CD4-positive, alpha-beta T cell treated with Interleukin-1 beta for 1 hour (primary cell): ENCODE results near the gene ZNF397.

Experiments
- DNase-seq, 2 donors: peaks; one replicate each; pipeline ENCODE4 v3.0.0-alpha.2; 2020 to 2022

ZNF397 gene

GRCh38 chr18:35247412-35248249 is 6.8 kb downstream of the ZNF397 start:
- DNase-seq, result peak in 1 of 2 donors; percentile 11

GRCh38 chr18:35248429-35248828 is 7.6 kb downstream of the ZNF397 start:
- DNase-seq, result no peak

- DNase-seq, result no peak
These were observed 11.6 kb downstream of the ZNF397 start for GRCh38 chr18:35252466-35252865.

GRCh38 chr18:35253655-35254287 is 12.9 kb downstream of the ZNF397 start:
- DNase-seq, result no peak

- DNase-seq, result no peak
These were observed 16.1 kb downstream of the ZNF397 start for GRCh38 chr18:35256947-35257346.

GRCh38 chr18:35264409-35264808 is 23.6 kb downstream of the ZNF397 start:
- DNase-seq, result no peak

GRCh38 chr18:35267161-35267651 is 26.4 kb downstream of the ZNF397 start:
- peak; percentile 78 to 80 for DNase-seq

- DNase-seq, result no peak
These were observed 27.0 kb downstream of the ZNF397 start for GRCh38 chr18:35267809-35268208.

GRCh38 chr18:35268821-35269220 is 28.0 kb downstream of the ZNF397 start:
- no peak for DNase-seq

GRCh38 chr18:35271656-35272055 is 30.8 kb downstream of the ZNF397 start:
- no peak for DNase-seq

- DNase-seq, result no peak
These were observed 35.4 kb downstream of the ZNF397 start for GRCh38 chr18:35276267-35276666.

- DNase-seq, result no peak
These were observed 36.8 kb downstream of the ZNF397 start for GRCh38 chr18:35277633-35278032.

- DNase-seq, result no peak
These were observed 37.3 kb downstream of the ZNF397 start for GRCh38 chr18:35278085-35278484.

- no peak for DNase-seq
These were observed 38.1 kb downstream of the ZNF397 start for GRCh38 chr18:35278969-35279368.

- DNase-seq, result no peak
These were observed 41.5 kb downstream of the ZNF397 start for GRCh38 chr18:35282353-35282752.

- DNase-seq, result no peak
These were observed 43.3 kb downstream of the ZNF397 start for GRCh38 chr18:35283923-35284794.

GRCh38 chr18:35284841-35285240 is 44.0 kb downstream of the ZNF397 start:
- DNase-seq, result no peak

GRCh38 chr18:35289293-35289692 is 48.5 kb downstream of the ZNF397 start:
- no peak for DNase-seq

- peak in 1 of 2 donors; percentile 52 for DNase-seq
These were observed 48.9 kb downstream of the ZNF397 start for GRCh38 chr18:35289727-35290093.

GRCh38 chr18:35290094-35290735 is 49.4 kb downstream of the ZNF397 start, which contains the start of gene ZSCAN30:
Gene ZSCAN30, minus strand, starts transcription at chr18:35290229. Its CDS starts 25,877 bp downstream, at chr18:35264352.
- peak; percentile 97 to 98 for DNase-seq

GRCh38 chr18:35291166-35291565 is 50.3 kb downstream of the ZNF397 start:
- no peak for DNase-seq

GRCh38 chr18:35296060-35296459 is 55.2 kb downstream of the ZNF397 start:
- no peak for DNase-seq

- DNase-seq, result no peak
These were observed 62.8 kb downstream of the ZNF397 start for GRCh38 chr18:35303610-35304009.
